ENCODE results near the gene TENM4. TPM values are rescaled to one million over a fixed set of nuclear protein-coding genes. Genes with fewer than 3 reads are reported as not detected.

Gene TENM4
- total RNA-seq, 1 donor, result 10.4 TPM

GRCh38 chr11:79312617-79313529 lies 128.0 kb downstream of the TENM4 start:
- TF ChIP-seq, protein P1, sequence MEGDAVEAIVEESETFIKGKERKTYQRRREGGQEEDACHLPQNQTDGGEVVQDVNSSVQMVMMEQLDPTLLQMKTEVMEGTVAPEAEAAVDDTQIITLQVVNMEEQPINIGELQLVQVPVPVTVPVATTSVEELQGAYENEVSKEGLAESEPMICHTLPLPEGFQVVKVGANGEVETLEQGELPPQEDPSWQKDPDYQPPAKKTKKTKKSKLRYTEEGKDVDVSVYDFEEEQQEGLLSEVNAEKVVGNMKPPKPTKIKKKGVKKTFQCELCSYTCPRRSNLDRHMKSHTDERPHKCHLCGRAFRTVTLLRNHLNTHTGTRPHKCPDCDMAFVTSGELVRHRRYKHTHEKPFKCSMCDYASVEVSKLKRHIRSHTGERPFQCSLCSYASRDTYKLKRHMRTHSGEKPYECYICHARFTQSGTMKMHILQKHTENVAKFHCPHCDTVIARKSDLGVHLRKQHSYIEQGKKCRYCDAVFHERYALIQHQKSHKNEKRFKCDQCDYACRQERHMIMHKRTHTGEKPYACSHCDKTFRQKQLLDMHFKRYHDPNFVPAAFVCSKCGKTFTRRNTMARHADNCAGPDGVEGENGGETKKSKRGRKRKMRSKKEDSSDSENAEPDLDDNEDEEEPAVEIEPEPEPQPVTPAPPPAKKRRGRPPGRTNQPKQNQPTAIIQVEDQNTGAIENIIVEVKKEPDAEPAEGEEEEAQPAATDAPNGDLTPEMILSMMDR (IDR thresholded peaks at IDR 0.05; ENCODE audit: insufficient read depth, low read depth, low read length), result no peak
- no peak for DNase-seq (ENCODE audit: low read depth)
- no peak overlapping the region for H3K4me3 ChIP-seq (ENCODE audit: low read depth, low read length)

DNA sequence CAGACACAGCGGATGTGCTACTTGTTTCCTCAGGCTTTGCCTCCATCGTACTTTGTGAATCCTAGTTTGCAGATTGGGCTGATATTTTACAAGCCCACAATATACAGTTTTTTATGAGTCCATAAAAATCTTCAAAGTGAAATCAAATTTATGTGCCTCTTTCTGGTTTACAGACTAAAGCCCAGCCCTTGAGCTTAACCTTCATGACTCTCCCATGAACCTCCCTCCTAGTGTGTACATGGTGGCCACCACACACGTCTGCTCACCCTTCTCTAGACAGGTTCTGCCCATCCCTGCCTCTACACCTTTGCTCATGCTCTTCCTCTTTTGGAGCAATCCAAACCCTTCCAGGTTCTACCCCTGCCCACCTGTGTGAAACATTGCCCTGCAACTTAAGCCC lies 129.4 kb downstream of the TENM4 start:
- no peak for DNase-seq (ENCODE audit: low read depth)
- TF ChIP-seq, protein P1 (IDR thresholded peaks at IDR 0.05; ENCODE audit: insufficient read depth, low read depth, low read length), result no peak

GRCh38 chr11:79309407-79309806 lies 131.4 kb downstream of the TENM4 start:
- TF ChIP-seq, protein P1 (IDR thresholded peaks at IDR 0.05; ENCODE audit: insufficient read depth, low read depth, low read length), result no peak
- DNase-seq (ENCODE audit: low read depth), result no peak

More for the DNA sequence above, 129.4 kb downstream of the TENM4 start:
- no peak overlapping the region for H3K4me3 ChIP-seq (ENCODE audit: low read depth, low read length)

GRCh38 chr11:79308429-79308828 lies 132.4 kb downstream of the TENM4 start:
- DNase-seq (ENCODE audit: low read depth), result no peak
- no peak overlapping the region for H3K4me3 ChIP-seq (ENCODE audit: low read depth, low read length)
- TF ChIP-seq, protein P1 (IDR thresholded peaks at IDR 0.05; ENCODE audit: insufficient read depth, low read depth, low read length), result no peak

More at GRCh38 chr11:79309407-79309806, 131.4 kb downstream of the TENM4 start:
- no peak overlapping the region for H3K4me3 ChIP-seq (ENCODE audit: low read depth, low read length)

DNA sequence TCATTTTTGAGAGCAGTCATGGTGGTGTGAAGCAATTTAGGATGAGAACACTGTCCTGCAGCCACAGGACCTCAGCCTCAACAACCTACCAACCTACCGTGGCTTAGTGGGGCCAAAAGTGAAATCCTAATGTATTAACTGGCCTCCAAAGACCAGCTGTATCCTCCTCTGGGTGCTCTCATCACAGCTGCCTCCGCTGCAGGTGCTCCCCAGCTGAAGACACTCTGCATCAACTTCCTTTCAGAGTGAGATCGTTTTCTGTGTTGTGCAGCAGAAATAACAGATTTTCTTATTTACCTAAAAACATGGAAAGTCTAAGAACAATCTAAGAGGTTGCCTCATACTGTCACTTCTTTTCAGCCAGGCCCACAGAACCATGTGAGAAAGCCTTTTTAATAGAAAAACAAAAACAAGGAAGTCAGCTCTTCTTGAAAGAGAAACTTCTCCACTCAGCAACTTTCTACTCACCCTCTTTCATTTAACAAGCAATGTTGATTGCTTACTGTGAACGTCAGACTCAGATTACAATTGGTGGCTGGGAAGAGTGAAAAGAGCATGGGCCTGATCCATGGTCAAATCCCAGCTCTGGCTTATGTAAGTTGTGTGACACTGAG lies 136.1 kb downstream of the TENM4 start:
- TF ChIP-seq, protein P1 (IDR thresholded peaks at IDR 0.05; ENCODE audit: insufficient read depth, low read depth, low read length), result no peak
- no peak overlapping the region for H3K4me3 ChIP-seq (ENCODE audit: low read depth, low read length)
- peak; percentile 3 for DNase-seq (ENCODE audit: low read depth)

DNA sequence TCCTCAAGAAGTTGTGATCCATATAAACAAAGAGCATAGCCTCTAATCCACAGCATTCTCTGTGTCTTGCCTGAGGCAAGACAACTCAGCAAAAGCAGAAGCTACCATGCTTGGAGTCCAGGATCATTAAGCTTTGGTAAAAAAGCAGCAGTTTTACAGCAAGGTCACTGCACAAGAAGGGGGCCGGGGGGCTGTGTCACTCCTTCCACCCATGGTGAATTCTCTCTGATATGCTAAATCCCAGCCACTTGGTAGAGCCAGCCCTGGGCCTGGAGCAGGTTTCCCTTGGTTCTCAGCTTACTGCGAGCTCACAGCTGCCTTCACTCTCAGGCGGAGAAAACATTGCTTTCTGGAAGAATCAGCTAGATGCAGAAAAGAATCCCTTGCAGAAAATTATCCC lies 144.7 kb downstream of the TENM4 start:
- H3K4me3 ChIP-seq (ENCODE audit: low read depth, low read length), result no peak overlapping the region
- no peak for DNase-seq (ENCODE audit: low read depth)
- TF ChIP-seq, protein P1 (IDR thresholded peaks at IDR 0.05; ENCODE audit: insufficient read depth, low read depth, low read length), result no peak
